Right renal pelvis (tissue), 4 donors: Measurements from ENCODE around the gene RASGRF2. TPM values are rescaled to one million over a fixed set of nuclear protein-coding genes. Genes with fewer than 3 reads are reported as not detected.

Experiments
- DNase-seq, 4 donors: peaks; one replicate each; pipeline ENCODE4 v3.0.0-alpha.2; 2013; ENCODE audit warnings: low read depth in 4 of 4, low spot score in 3 of 4, missing footprints in 1 of 4
- polyA plus RNA-seq, 4 donors: library from polyadenylated mRNA; unstranded; fragments of 120-200 nt; gene quantifications; one replicate each; pipeline ENCODE4 v1.2.1, GENCODE V29; 2013; ENCODE audit not compliant: insufficient read length in 4 of 4

RASGRF2 gene, protein sequence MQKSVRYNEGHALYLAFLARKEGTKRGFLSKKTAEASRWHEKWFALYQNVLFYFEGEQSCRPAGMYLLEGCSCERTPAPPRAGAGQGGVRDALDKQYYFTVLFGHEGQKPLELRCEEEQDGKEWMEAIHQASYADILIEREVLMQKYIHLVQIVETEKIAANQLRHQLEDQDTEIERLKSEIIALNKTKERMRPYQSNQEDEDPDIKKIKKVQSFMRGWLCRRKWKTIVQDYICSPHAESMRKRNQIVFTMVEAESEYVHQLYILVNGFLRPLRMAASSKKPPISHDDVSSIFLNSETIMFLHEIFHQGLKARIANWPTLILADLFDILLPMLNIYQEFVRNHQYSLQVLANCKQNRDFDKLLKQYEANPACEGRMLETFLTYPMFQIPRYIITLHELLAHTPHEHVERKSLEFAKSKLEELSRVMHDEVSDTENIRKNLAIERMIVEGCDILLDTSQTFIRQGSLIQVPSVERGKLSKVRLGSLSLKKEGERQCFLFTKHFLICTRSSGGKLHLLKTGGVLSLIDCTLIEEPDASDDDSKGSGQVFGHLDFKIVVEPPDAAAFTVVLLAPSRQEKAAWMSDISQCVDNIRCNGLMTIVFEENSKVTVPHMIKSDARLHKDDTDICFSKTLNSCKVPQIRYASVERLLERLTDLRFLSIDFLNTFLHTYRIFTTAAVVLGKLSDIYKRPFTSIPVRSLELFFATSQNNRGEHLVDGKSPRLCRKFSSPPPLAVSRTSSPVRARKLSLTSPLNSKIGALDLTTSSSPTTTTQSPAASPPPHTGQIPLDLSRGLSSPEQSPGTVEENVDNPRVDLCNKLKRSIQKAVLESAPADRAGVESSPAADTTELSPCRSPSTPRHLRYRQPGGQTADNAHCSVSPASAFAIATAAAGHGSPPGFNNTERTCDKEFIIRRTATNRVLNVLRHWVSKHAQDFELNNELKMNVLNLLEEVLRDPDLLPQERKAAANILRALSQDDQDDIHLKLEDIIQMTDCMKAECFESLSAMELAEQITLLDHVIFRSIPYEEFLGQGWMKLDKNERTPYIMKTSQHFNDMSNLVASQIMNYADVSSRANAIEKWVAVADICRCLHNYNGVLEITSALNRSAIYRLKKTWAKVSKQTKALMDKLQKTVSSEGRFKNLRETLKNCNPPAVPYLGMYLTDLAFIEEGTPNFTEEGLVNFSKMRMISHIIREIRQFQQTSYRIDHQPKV (N-terminal part only)
- 1 to 10 TPM; 1.5 to 2.5 (median 2.2) TPM for polyA plus RNA-seq

- no peak for DNase-seq
Observed at GRCh38 chr5:80959768-80960442, at the start of gene RASGRF2. TSS of gene RASGRF2 (plus strand) at chr5:80960363. CDS start at chr5:80960739, 376 bp downstream.

DNA sequence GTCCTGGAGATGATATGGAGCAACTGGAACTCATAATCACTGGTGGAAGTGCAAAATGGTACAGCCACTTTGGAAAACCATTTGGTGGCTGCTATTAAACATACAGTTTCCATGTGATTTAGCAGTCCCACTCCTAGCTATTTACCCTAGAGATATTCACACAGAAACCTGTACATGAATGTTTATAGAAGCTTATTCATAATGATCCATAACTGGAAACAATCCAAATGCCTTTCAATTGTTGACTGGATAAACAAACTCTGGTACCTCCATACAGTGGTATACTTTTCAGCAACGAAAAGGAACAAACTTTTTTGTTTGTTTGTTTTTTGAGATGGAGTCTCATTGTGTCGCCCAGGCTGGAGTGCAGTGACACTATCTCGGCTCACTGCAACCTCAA is 47.7 kb upstream of the RASGRF2 start:
- no peak for DNase-seq

GRCh38 chr5:80915716-80916115 is 44.4 kb upstream of the RASGRF2 start:
- DNase-seq: no peak

DNA sequence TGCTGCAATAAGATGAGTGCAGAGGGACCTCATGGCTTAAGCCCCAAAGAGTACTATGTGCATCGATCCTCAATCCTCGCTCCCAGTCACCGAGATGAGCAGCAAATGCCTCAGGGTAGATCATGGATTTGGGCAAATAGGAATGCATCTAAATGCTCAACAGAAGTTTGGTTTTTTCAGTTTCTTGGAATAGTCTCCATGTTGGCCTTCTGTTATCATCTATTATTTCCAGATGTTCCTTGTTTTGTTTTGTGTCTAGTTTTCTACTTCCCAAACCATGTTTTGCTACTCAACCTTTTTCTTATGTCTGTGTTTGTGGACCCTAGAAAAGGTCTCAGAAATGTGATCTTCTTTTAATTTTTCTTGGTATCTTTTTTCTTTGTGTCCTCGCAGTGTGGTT is 43.5 kb upstream of the RASGRF2 start:
- DNase-seq: no peak

- DNase-seq: peak in 1 of 4 donors; percentile 29
Observed at GRCh38 chr5:80917631-80918030, 42.5 kb upstream of the RASGRF2 start.

- no peak for DNase-seq
Observed at GRCh38 chr5:80919678-80920196, 40.4 kb upstream of the RASGRF2 start.

- no peak for DNase-seq
Observed at GRCh38 chr5:80920333-80920732, 39.8 kb upstream of the RASGRF2 start.

GRCh38 chr5:80921026-80921425 is 39.1 kb upstream of the RASGRF2 start:
- no peak for DNase-seq

GRCh38 chr5:80925931-80926330 is 34.2 kb upstream of the RASGRF2 start:
- no peak for DNase-seq

GRCh38 chr5:80926536-80926935 is 33.6 kb upstream of the RASGRF2 start:
- no peak for DNase-seq

GRCh38 chr5:80926979-80927656 is 33.0 kb upstream of the RASGRF2 start:
- DNase-seq: no peak

GRCh38 chr5:80928073-80928472 is 32.1 kb upstream of the RASGRF2 start:
- no peak for DNase-seq

DNA sequence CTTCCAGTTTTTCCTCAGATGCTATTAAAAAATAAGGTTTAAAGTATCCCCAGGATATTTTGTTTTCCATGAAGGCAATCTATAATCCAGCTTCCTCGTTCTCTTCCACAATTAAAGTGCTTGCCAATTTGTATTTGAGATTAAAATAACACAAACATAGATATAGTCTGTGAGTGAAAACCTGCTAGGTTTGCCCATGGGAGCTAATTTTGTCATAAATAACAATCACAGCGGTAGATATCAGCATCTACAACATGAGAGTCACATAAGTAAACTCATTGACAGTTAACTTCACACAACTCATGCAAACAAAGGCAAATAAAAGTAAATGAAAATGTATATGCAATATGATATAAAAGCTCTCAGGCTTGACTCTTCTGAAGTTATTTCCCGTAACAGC is 29.2 kb upstream of the RASGRF2 start:
- no peak for DNase-seq

DNA sequence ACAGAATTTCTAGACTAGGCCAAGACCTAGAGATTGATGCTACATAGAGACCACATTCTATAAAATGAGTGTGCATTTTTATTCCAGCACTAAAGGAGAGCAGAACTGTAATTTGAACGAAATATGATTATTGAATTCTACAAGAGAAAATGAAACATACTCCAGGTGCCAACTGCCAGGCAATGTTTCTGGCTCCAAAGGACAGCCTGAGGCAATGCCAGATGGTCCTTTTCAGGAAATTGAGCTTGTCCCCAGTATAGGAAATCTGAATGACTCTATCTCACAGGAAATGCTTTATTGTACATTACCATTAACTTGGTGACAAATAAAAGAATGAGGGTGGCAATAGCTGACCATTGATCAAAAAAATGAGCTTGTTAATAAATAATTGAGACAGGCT is 28.8 kb upstream of the RASGRF2 start:
- DNase-seq: no peak

DNA sequence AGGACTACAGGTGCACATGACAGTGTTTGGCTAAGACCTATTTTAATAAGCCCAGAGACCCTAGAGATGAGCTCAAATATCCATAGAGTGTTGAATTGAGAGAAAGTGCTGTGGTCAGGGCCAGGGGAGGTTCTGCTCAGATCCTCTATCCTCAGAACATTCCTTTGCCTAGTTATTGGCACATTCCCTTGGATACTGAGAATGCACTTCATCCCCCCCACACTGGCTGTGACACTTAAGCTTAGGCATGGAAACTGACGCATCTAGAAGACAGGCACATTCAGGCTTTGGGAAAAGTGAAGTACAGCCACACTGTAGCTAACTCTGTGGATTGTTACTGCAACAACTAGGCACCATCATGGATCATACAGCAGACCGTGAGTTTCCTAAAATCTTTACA is 27.1 kb upstream of the RASGRF2 start:
- DNase-seq: no peak

DNA sequence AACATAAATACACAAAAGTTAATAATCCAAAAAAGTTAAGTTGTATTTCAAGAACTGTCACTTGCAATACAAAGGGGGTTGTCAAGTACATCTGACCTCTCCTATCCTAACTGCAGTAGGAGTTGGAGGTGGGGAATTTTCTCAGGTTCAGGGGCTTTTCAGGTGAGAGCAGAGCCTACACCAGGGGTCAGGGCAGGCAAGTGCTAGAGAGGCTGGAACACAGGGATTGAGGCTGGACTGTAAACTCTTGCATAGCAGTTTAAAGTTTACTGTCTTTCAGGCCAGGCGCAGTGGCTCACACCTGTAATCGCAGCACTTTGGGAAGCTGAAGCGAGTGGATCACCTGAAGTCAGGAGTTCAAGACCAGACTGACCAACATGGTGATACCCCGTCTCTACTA is 25.4 kb upstream of the RASGRF2 start:
- DNase-seq: no peak

- DNase-seq: no peak
Observed at GRCh38 chr5:80935811-80936385, 24.3 kb upstream of the RASGRF2 start.

DNA sequence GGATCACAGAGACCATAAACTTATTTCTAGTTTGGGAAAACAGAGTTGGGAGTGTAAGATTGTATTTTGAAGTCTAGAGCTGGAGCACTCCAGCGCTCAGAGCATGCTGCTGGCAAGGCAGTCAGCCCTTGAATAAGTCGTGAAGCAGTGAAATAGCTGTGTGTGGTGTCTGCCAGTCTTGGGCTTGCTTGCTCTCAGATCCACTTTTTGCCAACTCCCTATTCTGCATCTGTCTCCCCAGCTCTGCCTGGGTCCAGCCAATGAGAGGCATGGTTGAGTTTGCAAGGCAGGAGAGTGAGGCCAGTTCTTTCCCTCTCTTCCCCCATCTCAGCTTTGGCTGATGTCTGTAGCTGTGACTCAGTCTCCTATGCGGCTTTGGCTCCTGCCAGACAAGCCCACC is 23.3 kb upstream of the RASGRF2 start:
- DNase-seq: no peak
